Body of pancreas (tissue), 4 donors: Measurements from ENCODE around the gene KIDINS220.

Experiments
- POLR2A ChIP-seq, 3 donors: fragments of 450-650 bp; IDR thresholded peaks; one replicate each; pipeline ENCODE4 v1.6.1; 2016; ENCODE audit warnings: antibody characterized with exemption in 3 of 3, mild to moderate bottlenecking in 2 of 3
- TF ChIP-seq, protein P1 (sequence below), 7 experiments: fragments of 450-650 bp in 4 of 7; fragments of 200-600 bp in 3 of 7; sonication (generic) in 3 of 7; IDR thresholded peaks; one replicate each; pipeline ENCODE4 v1.5.1; 2016 to 2019; ENCODE audit warnings: antibody characterized with exemption in 7 of 7

DNA sequence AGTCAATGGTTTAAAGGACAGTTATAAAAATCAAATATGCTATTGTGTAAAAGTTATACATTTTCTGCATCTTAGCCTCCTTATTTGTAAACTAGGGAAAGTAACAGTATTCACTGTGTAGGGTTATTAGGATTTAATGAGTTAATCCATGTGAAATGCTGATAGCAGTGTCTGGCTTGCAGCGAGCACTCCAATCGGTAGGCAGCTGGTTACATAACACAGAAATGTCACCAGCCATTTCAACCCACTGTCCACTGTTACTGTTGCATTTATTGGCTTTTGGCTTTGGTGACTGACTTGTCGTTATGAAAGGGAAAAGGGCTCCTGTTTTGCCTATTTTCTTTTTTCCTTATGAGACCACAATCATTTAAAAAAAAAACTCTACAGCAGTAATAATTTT, 116.7 kb downstream of the KIDINS220 start:
- no peak for TF ChIP-seq POLR2A (IDR thresholded peaks at IDR 0.05)
- TF ChIP-seq, protein P1, sequence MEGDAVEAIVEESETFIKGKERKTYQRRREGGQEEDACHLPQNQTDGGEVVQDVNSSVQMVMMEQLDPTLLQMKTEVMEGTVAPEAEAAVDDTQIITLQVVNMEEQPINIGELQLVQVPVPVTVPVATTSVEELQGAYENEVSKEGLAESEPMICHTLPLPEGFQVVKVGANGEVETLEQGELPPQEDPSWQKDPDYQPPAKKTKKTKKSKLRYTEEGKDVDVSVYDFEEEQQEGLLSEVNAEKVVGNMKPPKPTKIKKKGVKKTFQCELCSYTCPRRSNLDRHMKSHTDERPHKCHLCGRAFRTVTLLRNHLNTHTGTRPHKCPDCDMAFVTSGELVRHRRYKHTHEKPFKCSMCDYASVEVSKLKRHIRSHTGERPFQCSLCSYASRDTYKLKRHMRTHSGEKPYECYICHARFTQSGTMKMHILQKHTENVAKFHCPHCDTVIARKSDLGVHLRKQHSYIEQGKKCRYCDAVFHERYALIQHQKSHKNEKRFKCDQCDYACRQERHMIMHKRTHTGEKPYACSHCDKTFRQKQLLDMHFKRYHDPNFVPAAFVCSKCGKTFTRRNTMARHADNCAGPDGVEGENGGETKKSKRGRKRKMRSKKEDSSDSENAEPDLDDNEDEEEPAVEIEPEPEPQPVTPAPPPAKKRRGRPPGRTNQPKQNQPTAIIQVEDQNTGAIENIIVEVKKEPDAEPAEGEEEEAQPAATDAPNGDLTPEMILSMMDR (IDR thresholded peaks at IDR 0.05) = no peak
